Panc1 (cell line): Measurements from ENCODE around the gene OR6B1. TPM values are rescaled to one million over a fixed set of nuclear protein-coding genes. Genes with fewer than 3 reads are reported as not detected.

Source experiments
- ATAC-seq: fragments of 200-7000 bp; cut with Tn5 transposase; 2 replicates; pipeline ENCODE4 v1.9.1; 2020; ENCODE audit warnings: mild to moderate bottlenecking, moderate library complexity
- BruUV-seq: library from RNA; stranded (reverse); fragments of 400-500 nt; replicated peaks from 2 replicates; lab custom pipeline; 2021; lab: Mats Ljungman, UMichigan
- CTCF ChIA-PET: fragments of 300-600 bp; sonication (Branson Sonifier 250); formaldehyde crosslinking; loops from one replicate; lab custom pipeline; 2022; ENCODE audit warnings: antibody characterized with exemption; lab: Charles Lee
- POLR2A ChIA-PET: fragments of 300-600 bp; sonication (Branson Sonifier 250); formaldehyde crosslinking; loops from one replicate; lab custom pipeline; 2022; ENCODE audit warnings: antibody characterized with exemption; lab: Charles Lee
- DNase-seq: peaks from one replicate; pipeline ENCODE4 v3.0.0-alpha.2; 2010; ENCODE audit warnings: low read depth, low spot score
- H3K27ac ChIP-seq: 2 replicates; pipeline ENCODE4 v1.5.1; 2011; ENCODE audit warnings: mild to moderate bottlenecking, low read length, inconsistent platforms
- H3K27me3 ChIP-seq: fragments of 200-500 bp; sonication (Bioruptor generic); 2 replicates; pipeline ENCODE4 v1.6.0; 2014; ENCODE audit warnings: low read length, inconsistent platforms; ENCODE audit not compliant: control insufficient read depth, insufficient read depth
- H3K36me3 ChIP-seq: fragments of 200-500 bp; sonication (Bioruptor generic); 2 replicates; pipeline ENCODE4 v1.5.1; 2014; ENCODE audit warnings: inconsistent platforms, mild to moderate bottlenecking, low read length, moderate library complexity; ENCODE audit not compliant: control insufficient read depth, insufficient read depth
- H3K4me1 ChIP-seq: 2 replicates; pipeline ENCODE4 v1.5.1; 2011; ENCODE audit warnings: inconsistent platforms, mild to moderate bottlenecking, low read length, moderate library complexity; ENCODE audit not compliant: control insufficient read depth, insufficient read depth
- H3K4me3 ChIP-seq, 2 experiments: 2 replicates each; pipeline ENCODE4 v1.5.1; 2011 to 2012; ENCODE audit warnings: low read depth in 2 of 2, low read length in 2 of 2, mild to moderate bottlenecking in 2 of 2, inconsistent platforms in 1 of 2, moderate library complexity in 1 of 2
- H3K9me3 ChIP-seq: fragments of 200-500 bp; sonication (Bioruptor generic); 2 replicates; pipeline ENCODE4 v1.5.1; 2014; ENCODE audit warnings: low read depth, mild to moderate bottlenecking, inconsistent platforms, low read length, moderate library complexity; ENCODE audit not compliant: control insufficient read depth, insufficient read depth
- CTCF ChIP-seq: fragments of 450-650 bp; IDR thresholded peaks from 2 replicates; pipeline ENCODE4 v1.5.1; 2017; ENCODE audit warnings: mild to moderate bottlenecking
- POLR2AphosphoS5 ChIP-seq: IDR thresholded peaks from 2 replicates; pipeline ENCODE4 v1.6.1; 2012; ENCODE audit warnings: mild to moderate bottlenecking, low read depth, low read length, moderate library complexity
- REST ChIP-seq, 2 experiments: IDR thresholded peaks; 2 replicates each; pipeline ENCODE4 v1.6.1; 2011 to 2012; ENCODE audit warnings: low read depth in 2 of 2, control low read depth in 1 of 2, low read length in 1 of 2, mild to moderate bottlenecking in 1 of 2, moderate library complexity in 1 of 2; ENCODE audit not compliant: insufficient read depth in 1 of 2
- SIN3A ChIP-seq: IDR thresholded peaks from 2 replicates; pipeline ENCODE4 v1.6.1; 2012; ENCODE audit warnings: low read depth, mild to moderate bottlenecking, low read length, moderate library complexity, borderline replicate concordance; ENCODE audit not compliant: insufficient read depth
- TCF7L2 ChIP-seq: IDR thresholded peaks from 2 replicates; pipeline ENCODE4 v1.6.1; 2011; ENCODE audit warnings: mild to moderate bottlenecking, low read depth, low read length, inconsistent platforms
- in situ Hi-C: cut with HindIII; loops from 2 replicates; pipeline ENCODE4 v1.10.0; 2016; ENCODE audit warnings: low sequenced_read_pairs, low pct_unique_long_range_greater_than_20kb
- intact Hi-C: fragments of 100-400 bp; cut with micrococcal nuclease; formaldehyde crosslinking; loops from one replicate; pipeline ENCODE4 v1.10.0; 2022; ENCODE audit not compliant: unreplicated experiment
- total RNA-seq: library from RNA; stranded (reverse); gene quantifications from one replicate; pipeline ENCODE4 v1.2.1, GENCODE V29; 2021; ENCODE audit not compliant: unreplicated experiment

Gene OR6B1
- total RNA-seq, 1 experiment from 2014 or later: not detected

- ATAC-seq (no peak), DNase-seq (no peak)
- H3K27me3 ChIP-seq: no peaks in the 10 kb centered on the region
- no peaks in the 10 kb centered on the region for H3K4me1 ChIP-seq
- ChIA-PET POLR2A (no interaction called here), CTCF (no interaction called here)
- H3K27ac ChIP-seq: no peak overlapping the region
- H3K36me3 ChIP-seq: no peaks in the 10 kb centered on the region
- no TSS peak for BruUV-seq
- in situ Hi-C loops: no loop called here
- intact Hi-C loops: no loop called here
- no peak for TF ChIP-seq REST (IDR thresholded peaks at IDR 0.05; ENCODE audit: insufficient read depth in 1 of 2, low read depth in 2 of 2, low read length in 1 of 2)
- no peak for TF ChIP-seq POLR2AphosphoS5
- TF ChIP-seq TCF7L2: no peak
- TF ChIP-seq SIN3A: no peak
- TF ChIP-seq CTCF: no peak
- H3K9me3 ChIP-seq: no peaks in the 10 kb centered on the region
- H3K4me3 ChIP-seq: no peak overlapping the region
These were observed 1.4 kb downstream of the OR6B1 start for GRCh38 chr7:144001543-144001942.

- no peak overlapping the region for H3K4me3 ChIP-seq
- TF ChIP-seq CTCF: no peak
- TF ChIP-seq SIN3A: no peak
- TF ChIP-seq TCF7L2: no peak
- TF ChIP-seq REST (IDR thresholded peaks at IDR 0.05; ENCODE audit: insufficient read depth in 1 of 2, low read depth in 2 of 2, low read length in 1 of 2): no peak
- no peak for TF ChIP-seq POLR2AphosphoS5
- H3K27me3 ChIP-seq: no peaks in the 10 kb centered on the region
- H3K4me1 ChIP-seq: no peaks in the 10 kb centered on the region
- H3K36me3 ChIP-seq: no peaks in the 10 kb centered on the region
- no peak overlapping the region for H3K27ac ChIP-seq
- in situ Hi-C loops (no loop called here), intact Hi-C loops (no loop called here)
- ChIA-PET POLR2A (no interaction called here), CTCF (no interaction called here)
- no peak for DNase-seq
- no TSS peak for BruUV-seq
- ATAC-seq: no peak
- H3K9me3 ChIP-seq: no peaks in the 10 kb centered on the region
These were observed 4.6 kb downstream of the OR6B1 start for GRCh38 chr7:144004703-144005102.
